Neural progenitor cell (in vitro differentiated cells): ENCODE data around the gene ID1.

Source experiments
- EZH2 ChIP-seq: fragments of 200-600 bp; sonication (generic); IDR thresholded peaks from 2 replicates; pipeline ENCODE4 v1.6.1; 2017; ENCODE audit warnings: antibody characterized with exemption, mild to moderate bottlenecking, moderate library complexity
- TF ChIP-seq, protein P1 (sequence below): fragments of 200-600 bp; sonication (generic); IDR thresholded peaks from 2 replicates; pipeline ENCODE4 v1.5.1; 2017; ENCODE audit warnings: antibody characterized with exemption, mild to moderate bottlenecking

DNA sequence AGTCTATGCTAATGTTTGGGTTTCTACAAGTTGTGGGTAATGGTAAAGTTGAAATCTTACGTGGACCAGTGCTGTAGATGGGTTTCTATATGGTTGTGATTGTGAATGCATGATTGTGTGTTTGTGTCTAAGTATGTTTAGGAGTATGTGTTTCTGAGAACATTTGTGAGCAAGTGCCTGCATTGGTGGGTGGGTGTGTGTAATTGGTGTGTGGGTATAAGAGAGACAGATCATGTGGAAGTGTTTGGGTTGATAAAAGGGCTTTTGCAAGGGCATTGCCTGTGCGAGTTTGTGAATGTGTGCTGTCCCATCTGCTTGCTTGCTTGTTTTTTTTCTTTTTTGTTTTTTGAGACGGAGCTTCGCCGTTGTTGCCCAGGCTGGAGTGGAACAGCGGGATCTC is 25.8 kb upstream of the ID1 start:
- TF ChIP-seq, protein P1, sequence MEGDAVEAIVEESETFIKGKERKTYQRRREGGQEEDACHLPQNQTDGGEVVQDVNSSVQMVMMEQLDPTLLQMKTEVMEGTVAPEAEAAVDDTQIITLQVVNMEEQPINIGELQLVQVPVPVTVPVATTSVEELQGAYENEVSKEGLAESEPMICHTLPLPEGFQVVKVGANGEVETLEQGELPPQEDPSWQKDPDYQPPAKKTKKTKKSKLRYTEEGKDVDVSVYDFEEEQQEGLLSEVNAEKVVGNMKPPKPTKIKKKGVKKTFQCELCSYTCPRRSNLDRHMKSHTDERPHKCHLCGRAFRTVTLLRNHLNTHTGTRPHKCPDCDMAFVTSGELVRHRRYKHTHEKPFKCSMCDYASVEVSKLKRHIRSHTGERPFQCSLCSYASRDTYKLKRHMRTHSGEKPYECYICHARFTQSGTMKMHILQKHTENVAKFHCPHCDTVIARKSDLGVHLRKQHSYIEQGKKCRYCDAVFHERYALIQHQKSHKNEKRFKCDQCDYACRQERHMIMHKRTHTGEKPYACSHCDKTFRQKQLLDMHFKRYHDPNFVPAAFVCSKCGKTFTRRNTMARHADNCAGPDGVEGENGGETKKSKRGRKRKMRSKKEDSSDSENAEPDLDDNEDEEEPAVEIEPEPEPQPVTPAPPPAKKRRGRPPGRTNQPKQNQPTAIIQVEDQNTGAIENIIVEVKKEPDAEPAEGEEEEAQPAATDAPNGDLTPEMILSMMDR, result no peak
- no peak for TF ChIP-seq EZH2
